Esophagus muscularis mucosa (tissue), 3 donors: ENCODE data around the gene RBM20.

Experiments used
- POLR2AphosphoS5 ChIP-seq, 2 donors: sonication (generic); formaldehyde crosslinking; IDR thresholded peaks; one replicate each; pipeline ENCODE4 v1.6.1; 2017; ENCODE audit warnings: antibody characterized with exemption in 2 of 2
- TF ChIP-seq, protein P1 (sequence below), 3 experiments: fragments of 200-600 bp in 2 of 3; fragments of 450-650 bp in 1 of 3; sonication (generic) in 2 of 3; IDR thresholded peaks; one replicate each; pipeline ENCODE4 v1.5.1; 2017 to 2019; ENCODE audit warnings: antibody characterized with exemption in 3 of 3, mild to moderate bottlenecking in 2 of 3, moderate library complexity in 1 of 3

GRCh38 chr10:110844617-110844881 lies 200.4 kb downstream of the RBM20 start:
- TF ChIP-seq, protein P1, sequence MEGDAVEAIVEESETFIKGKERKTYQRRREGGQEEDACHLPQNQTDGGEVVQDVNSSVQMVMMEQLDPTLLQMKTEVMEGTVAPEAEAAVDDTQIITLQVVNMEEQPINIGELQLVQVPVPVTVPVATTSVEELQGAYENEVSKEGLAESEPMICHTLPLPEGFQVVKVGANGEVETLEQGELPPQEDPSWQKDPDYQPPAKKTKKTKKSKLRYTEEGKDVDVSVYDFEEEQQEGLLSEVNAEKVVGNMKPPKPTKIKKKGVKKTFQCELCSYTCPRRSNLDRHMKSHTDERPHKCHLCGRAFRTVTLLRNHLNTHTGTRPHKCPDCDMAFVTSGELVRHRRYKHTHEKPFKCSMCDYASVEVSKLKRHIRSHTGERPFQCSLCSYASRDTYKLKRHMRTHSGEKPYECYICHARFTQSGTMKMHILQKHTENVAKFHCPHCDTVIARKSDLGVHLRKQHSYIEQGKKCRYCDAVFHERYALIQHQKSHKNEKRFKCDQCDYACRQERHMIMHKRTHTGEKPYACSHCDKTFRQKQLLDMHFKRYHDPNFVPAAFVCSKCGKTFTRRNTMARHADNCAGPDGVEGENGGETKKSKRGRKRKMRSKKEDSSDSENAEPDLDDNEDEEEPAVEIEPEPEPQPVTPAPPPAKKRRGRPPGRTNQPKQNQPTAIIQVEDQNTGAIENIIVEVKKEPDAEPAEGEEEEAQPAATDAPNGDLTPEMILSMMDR (IDR thresholded peaks at IDR 0.05) = no peak
- TF ChIP-seq POLR2AphosphoS5 (IDR thresholded peaks at IDR 0.05) = no peak
